Activated T-cell treated with anti-CD3 and anti-CD28 coated beads, Interleukin-2, amount 50 U/mL, for 48 hours (primary cell): Measurements from ENCODE around the gene TMA16.
"Not testable (repeated sequence)": the region's sequence is repeated elsewhere in the genome, so short reads cannot be mapped to it uniquely, and the experiment has no call there.

Experiments
- DNase-seq, 2 experiments: peaks; one replicate each; pipeline ENCODE4 v3.0.0-alpha.2; 2020

Gene TMA16

GRCh38 chr4:163494360-163495241 lies at the start of gene TMA16:
Gene TMA16, plus strand, starts transcription at chr4:163494690. Its CDS starts 112 bp downstream, at chr4:163494802.
- DNase-seq = peak; percentile 91 to 93

DNA sequence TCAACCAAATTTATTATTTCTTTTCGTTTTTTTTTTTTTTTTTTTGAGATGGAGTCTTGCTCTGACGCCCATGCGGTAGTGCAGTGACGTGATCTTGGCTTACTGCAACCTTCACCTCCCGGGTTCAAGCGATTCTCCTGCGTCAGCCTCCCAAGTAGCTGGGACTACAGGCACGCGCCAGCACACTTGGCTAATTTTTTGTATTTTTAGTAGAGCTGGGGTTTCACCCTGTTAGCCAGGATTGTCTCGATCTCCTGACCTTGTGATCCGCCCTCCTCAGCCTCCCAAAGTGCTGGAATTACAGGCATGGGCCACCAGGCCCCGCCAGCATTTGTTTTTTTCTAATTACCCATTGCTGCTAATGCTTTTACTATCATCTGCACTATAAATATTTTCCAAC lies 47.5 kb upstream of the TMA16 start:
- not testable (repeated sequence) for DNase-seq

DNA sequence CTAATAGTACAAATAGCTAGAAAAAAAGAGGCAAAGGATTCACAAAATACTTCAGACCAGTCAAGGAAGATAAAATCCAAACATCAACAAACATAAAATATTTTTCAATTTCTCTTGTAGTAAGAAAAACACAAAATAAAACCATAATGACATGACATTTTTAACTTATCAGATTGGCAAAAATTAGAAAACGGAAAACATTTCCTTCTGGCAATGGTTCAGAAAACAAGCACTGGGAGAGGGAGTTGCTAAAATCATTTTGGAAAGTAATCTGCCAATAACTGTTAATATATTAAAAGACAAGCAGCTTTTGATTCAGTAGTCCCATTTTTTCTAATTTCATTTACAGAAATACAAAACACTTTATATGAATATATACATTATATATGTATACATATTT lies 47.0 kb upstream of the TMA16 start:
- DNase-seq = no peak

DNA sequence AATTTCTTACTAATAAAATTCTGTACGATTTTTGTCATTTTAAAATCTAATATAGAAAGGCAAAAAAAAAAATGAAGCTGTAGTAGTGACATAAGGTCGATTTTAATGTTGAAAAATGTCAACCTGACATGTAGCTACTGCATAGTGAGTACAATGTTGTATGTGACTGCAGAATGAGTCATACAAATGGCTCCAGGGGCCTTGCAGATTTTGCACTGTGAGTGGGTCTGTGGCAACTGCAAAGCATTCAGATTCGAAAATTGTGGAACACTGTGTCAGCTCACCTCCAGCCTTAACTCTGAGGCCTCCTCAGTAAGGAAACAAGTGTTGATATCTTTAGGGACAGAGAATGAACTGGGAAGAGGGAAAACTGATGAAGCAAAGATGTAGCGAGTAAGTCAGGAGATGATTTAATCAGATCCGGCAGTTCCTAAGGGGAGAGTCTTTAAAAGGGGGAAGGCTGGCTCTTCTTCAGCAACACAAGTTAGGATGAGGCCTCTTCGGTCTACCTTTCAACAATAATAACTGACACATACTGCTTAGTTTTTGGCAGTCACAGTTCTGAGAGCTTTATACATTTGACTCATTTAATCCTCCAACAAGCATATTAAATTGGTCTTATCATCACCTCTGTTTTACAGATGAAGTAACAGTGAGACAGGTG lies 45.8 kb upstream of the TMA16 start:
- no peak for DNase-seq

DNA sequence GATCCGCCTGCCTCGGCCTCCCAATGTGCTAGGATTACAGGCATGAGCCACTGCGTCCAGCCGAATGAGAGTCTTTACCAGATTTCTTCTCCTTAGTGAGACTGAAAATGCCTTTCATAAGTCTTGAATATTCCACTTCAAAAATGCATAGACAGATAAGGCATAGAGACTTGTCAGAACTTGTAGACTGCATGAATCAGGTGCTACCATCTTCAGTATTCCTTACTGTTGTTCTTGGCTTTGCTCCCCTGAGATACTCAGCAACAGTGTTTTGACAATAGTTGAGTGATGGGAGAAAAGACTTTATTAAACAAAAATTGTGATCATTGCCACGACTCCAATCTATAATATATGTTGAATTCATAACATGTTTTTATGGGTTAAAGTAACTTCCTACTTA lies 31.9 kb upstream of the TMA16 start:
- no peak for DNase-seq

GRCh38 chr4:163467082-163467770 lies 27.3 kb upstream of the TMA16 start:
- DNase-seq = no peak

DNA sequence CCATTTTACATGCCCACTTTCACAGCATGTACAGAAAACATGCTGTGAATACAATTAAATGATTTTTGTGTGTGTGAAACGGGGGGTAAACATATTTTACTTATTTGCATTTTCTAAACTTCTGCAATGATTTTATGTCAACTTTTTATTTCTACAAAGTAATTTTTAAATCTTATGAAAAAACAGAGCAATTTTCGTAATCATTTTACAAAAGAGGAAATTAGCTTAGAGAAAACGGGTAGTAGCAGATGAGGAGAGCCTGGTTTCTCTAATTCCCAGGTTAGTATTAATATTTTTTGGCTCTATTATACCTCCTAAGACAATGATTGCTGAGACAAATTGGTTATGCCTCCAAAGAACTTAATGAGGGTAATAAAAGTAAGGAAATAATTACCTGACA lies 24.1 kb upstream of the TMA16 start:
- no peak for DNase-seq

GRCh38 chr4:163473130-163473529 lies 21.4 kb upstream of the TMA16 start:
- no peak for DNase-seq

DNA sequence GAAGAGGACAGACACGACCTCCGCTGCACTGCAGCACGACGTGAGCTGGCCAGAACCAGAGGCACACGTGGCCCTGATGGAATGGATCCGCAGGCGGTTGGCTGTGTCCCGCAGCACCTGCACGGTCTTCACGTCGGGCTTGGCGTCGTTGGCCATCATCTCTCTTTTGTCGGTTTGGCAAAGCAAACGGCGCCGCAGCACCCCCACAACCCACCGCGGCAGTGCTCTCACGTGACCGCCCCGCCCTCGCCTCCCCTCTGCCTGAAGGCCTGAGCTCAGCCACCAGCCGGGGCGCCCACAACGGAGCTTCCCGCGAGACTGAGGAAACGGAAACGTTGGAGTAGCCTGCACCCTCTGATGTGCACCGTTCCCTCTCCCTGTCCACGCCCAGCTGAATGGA lies 20.9 kb upstream of the TMA16 start, which contains the start of gene TKTL2:
Gene TKTL2 (minus strand): TSS at position 179 of the 400 bp plus-strand sequence. CDS start 20 bp downstream, at position 159.
- no peak for DNase-seq

GRCh38 chr4:163474027-163474426 lies 20.5 kb upstream of the TMA16 start:
- no peak for DNase-seq

DNA sequence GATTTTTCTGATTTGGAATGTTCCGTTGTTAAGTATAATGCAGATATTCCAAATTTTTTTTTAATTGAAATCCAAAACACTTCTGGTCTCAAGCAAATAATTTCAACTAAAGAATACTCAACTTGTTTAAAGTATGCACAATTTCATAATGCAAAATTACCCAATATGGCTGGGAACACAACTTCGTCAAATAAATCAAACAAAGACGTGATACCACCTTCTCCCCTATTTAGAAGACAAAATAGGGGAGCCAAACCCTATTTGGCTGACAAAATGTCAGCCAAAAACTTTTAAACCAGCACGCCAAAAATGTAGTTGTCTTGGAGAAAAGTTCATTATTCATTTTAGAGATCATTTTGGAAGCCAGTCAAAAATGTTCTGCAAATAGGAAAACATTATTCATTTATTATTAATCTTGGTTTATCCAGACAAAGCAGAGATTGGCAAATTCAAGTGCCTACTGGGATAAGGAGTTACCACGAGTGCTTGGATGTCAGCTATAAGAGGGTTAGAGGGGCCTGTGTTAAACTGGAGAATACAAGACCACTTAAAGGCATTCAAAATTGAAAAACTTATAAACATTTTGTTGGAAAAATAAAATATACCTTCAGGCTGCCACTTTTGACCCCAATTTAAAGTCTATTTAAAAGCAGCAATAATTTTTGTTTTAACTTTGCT lies 17.6 kb upstream of the TMA16 start:
- DNase-seq = no peak

DNA sequence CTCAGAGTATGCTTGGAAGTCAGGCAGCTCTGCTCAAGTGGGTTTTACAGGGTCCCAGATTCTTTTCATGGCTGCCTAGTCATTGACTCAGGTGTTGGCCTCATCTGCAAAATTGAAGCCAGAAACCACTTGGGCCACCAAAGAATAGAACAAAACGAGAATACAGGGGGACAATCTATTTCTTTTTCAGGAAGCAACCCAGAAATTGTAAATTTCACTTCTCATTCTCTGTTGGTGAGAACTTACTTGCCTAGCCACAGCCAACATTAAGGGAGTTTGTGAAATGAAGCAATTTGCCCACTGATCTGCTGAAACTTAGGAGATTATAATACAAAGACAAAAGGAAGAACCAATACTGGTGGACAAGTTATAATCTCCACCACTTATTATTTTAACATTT lies 12.3 kb upstream of the TMA16 start:
- DNase-seq = no peak

DNA sequence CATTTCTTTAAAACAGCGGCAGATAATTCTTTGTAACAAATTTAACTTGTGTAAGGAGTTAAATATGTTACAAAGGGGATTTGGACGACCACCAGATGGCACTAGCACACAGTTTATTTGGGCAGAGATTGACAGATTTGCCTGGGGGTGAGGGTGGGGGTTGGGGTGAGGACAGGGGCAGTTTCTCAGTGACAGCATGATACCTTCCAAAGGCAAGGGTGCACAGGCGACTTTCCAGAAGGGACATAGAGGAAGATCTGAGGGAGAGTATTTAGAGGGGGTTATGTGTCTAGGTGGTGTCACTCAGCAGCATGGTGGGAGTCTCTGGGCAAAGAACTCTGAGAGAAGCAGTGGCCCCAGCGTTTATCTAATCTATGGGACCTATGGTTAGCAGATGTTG lies 9.6 kb upstream of the TMA16 start:
- DNase-seq = peak; percentile 59 to 60

- no peak for DNase-seq
These were observed 8.9 kb upstream of the TMA16 start for GRCh38 chr4:163485589-163485988.

- no peak for DNase-seq
These were observed 8.2 kb upstream of the TMA16 start for GRCh38 chr4:163486321-163486720.

- DNase-seq = no peak
These were observed 4.6 kb upstream of the TMA16 start for GRCh38 chr4:163489929-163490328.

- DNase-seq = no peak
These were observed 1.5 kb upstream of the TMA16 start for GRCh38 chr4:163492951-163493504.

GRCh38 chr4:163493643-163494359 lies 689 bp upstream of the TMA16 start:
- DNase-seq = no peak

GRCh38 chr4:163495900-163496299 lies 1.4 kb downstream of the TMA16 start:
- DNase-seq = no peak

DNA sequence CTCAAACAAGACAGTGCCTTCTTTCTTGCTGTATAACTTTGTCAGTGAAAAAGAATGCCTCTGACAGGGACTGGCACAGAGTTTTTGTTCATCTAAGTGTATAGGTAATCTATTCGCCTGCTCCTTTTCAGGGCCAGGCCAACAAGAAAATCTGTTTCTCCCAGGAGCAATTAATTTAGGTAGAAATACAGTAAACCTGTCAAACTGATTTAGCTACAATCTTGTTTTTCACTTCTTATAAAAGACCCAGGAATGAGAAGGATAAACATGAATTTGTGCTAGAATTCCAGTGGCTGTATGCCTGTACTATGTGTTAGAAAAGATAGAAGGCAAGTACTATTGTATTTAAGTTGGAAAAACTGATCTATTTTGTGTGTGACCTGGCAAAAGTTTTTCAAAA lies 6.1 kb downstream of the TMA16 start:
- DNase-seq = no peak

GRCh38 chr4:163505374-163505773 lies 10.9 kb downstream of the TMA16 start:
- DNase-seq = no peak

- DNase-seq = no peak
These were observed 20.7 kb downstream of the TMA16 start for GRCh38 chr4:163515198-163515597.
